ENCODE results near the gene FBRS. TPM values are rescaled to one million over a fixed set of nuclear protein-coding genes. Genes with fewer than 3 reads are reported as not detected.

Gene FBRS
- polyA plus RNA-seq, 2 of the 4 experiments (the other 2 are of a cell fraction), result 5.9 to 33.3 TPM

GRCh38 chr16:30698139-30698815 is 40.0 kb downstream of the FBRS start (continued):
- TF ChIP-seq, protein P1, sequence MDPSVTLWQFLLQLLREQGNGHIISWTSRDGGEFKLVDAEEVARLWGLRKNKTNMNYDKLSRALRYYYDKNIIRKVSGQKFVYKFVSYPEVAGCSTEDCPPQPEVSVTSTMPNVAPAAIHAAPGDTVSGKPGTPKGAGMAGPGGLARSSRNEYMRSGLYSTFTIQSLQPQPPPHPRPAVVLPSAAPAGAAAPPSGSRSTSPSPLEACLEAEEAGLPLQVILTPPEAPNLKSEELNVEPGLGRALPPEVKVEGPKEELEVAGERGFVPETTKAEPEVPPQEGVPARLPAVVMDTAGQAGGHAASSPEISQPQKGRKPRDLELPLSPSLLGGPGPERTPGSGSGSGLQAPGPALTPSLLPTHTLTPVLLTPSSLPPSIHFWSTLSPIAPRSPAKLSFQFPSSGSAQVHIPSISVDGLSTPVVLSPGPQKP (IDR thresholded peaks at IDR 0.05; ENCODE audit: low read depth, low read length), result no peak
- peak; percentile 84 to 91 for TF ChIP-seq JUN (IDR thresholded peaks at IDR 0.05)
- no peak for TF ChIP-seq HDAC2 (IDR thresholded peaks at IDR 0.05)
- TF ChIP-seq POLR2AphosphoS2 (conservative IDR thresholded peaks at IDR 0.05; ENCODE audit: low read length), result no peak
- TF ChIP-seq HOXA7 (CRISPR knock-in tag; IDR thresholded peaks at IDR 0.05), result peak; percentile 47; the same call in 1 of the 2 replicates
- no peak for TF ChIP-seq NR3C1 (IDR thresholded peaks at IDR 0.05)
- TF ChIP-seq MAZ (IDR thresholded peaks at IDR 0.05; ENCODE audit: borderline replicate concordance, low read depth, low read length), result peak; percentile 73; the same call in 1 of the 2 replicates
- TF ChIP-seq ZFP36 (IDR thresholded peaks at IDR 0.05; ENCODE audit: borderline replicate concordance, partially characterized antibody), result no peak
- TF ChIP-seq, protein P2, sequence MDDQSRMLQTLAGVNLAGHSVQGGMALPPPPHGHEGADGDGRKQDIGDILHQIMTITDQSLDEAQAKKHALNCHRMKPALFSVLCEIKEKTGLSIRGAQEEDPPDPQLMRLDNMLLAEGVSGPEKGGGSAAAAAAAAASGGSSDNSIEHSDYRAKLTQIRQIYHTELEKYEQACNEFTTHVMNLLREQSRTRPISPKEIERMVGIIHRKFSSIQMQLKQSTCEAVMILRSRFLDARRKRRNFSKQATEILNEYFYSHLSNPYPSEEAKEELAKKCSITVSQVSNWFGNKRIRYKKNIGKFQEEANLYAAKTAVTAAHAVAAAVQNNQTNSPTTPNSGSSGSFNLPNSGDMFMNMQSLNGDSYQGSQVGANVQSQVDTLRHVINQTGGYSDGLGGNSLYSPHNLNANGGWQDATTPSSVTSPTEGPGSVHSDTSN (IDR thresholded peaks at IDR 0.05), result no peak
- TF ChIP-seq KDM1A (IDR thresholded peaks at IDR 0.05; ENCODE audit: low read depth), result no peak
- peak; percentile 98 for TF ChIP-seq REST (IDR thresholded peaks at IDR 0.05)
- no peak for TF ChIP-seq EHF (CRISPR knock-in tag; IDR thresholded peaks at IDR 0.05)
- TF ChIP-seq RNF2 (IDR thresholded peaks at IDR 0.05; ENCODE audit: borderline replicate concordance, low read depth), result no peak
- no peak for TF ChIP-seq SMC3 (IDR thresholded peaks at IDR 0.05)
- no peak for TF ChIP-seq BHLHE40 (IDR thresholded peaks at IDR 0.05; ENCODE audit: low read depth, low read length)
- peak; percentile 67 for TF ChIP-seq POLR2A (IDR thresholded peaks at IDR 0.05; ENCODE audit: low read length)
- no peak for TF ChIP-seq EP300 (IDR thresholded peaks at IDR 0.05)
- TF ChIP-seq ZSCAN20 (CRISPR knock-in tag; IDR thresholded peaks at IDR 0.05), result no peak
- TF ChIP-seq HEYL (CRISPR knock-in tag; IDR thresholded peaks at IDR 0.05), result no peak
- no peak for TF ChIP-seq ESRRA (IDR thresholded peaks at IDR 0.05; ENCODE audit: borderline replicate concordance, low read length)
- TF ChIP-seq HOXB13 (CRISPR knock-in tag; IDR thresholded peaks at IDR 0.05; ENCODE audit: low read depth), result no peak
- TF ChIP-seq, protein P3, sequence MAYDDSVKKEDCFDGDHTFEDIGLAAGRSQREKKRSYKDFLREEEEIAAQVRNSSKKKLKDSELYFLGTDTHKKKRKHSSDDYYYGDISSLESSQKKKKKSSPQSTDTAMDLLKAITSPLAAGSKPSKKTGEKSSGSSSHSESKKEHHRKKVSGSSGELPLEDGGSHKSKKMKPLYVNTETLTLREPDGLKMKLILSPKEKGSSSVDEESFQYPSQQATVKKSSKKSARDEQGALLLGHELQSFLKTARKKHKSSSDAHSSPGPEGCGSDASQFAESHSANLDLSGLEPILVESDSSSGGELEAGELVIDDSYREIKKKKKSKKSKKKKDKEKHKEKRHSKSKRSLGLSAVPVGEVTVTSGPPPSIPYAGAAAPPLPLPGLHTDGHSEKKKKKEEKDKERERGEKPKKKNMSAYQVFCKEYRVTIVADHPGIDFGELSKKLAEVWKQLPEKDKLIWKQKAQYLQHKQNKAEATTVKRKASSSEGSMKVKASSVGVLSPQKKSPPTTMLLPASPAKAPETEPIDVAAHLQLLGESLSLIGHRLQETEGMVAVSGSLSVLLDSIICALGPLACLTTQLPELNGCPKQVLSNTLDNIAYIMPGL (CRISPR knock-in tag; IDR thresholded peaks at IDR 0.05; ENCODE audit: borderline replicate concordance), result no peak
- TF ChIP-seq ZNF302 (CRISPR knock-in tag; IDR thresholded peaks at IDR 0.05), result no peak
- peak; percentile 80 for TF ChIP-seq MYC (IDR thresholded peaks at IDR 0.05; ENCODE audit: borderline replicate concordance, low read length)
- TF ChIP-seq NPAS2 (CRISPR knock-in tag; IDR thresholded peaks at IDR 0.05; ENCODE audit: borderline replicate concordance), result no peak
- TF ChIP-seq, protein P4, sequence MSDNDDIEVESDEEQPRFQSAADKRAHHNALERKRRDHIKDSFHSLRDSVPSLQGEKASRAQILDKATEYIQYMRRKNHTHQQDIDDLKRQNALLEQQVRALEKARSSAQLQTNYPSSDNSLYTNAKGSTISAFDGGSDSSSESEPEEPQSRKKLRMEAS (IDR thresholded peaks at IDR 0.05), result peak; percentile 80
- no peak for TF ChIP-seq SREBF2 (IDR thresholded peaks at IDR 0.05)
- TF ChIP-seq TP53 (CRISPR knock-in tag; IDR thresholded peaks at IDR 0.05), result peak; percentile 82; the same call in 1 of the 2 replicates
- no peak for TF ChIP-seq NFE2L2 (conservative IDR thresholded peaks at IDR 0.05; ENCODE audit: low read length)

All from A549 (cell line).